ENCODE results near the gene ING3.

The ING3 gene

GRCh38 chr7:120991581-120991980 lies 41.0 kb downstream of the ING3 start:
- H3K4me3 ChIP-seq (ENCODE audit: insufficient read depth, low read length, poor library complexity, severe bottlenecking) = no peak overlapping the region
- H3K4me2 ChIP-seq (ENCODE audit: low read depth, low read length, poor library complexity, severe bottlenecking) = no peak overlapping the region
- H3F3A ChIP-seq (ENCODE audit: insufficient read depth) = no peaks in the 10 kb centered on the region

GRCh38 chr7:120992272-120992964 lies 41.8 kb downstream of the ING3 start:
- Histone ChIP-seq H3K27me3 (ENCODE audit: low read length) (no peaks in the 10 kb centered on the region), H3K9me3 (ENCODE audit: insufficient read depth, low read length) (no peaks in the 10 kb centered on the region), H3F3A (ENCODE audit: insufficient read depth) (no peaks in the 10 kb centered on the region), H3K9me2 (replicated peaks; ENCODE audit: insufficient read depth, low read length) (no peaks in the 10 kb centered on the region), H3K79me2 (ENCODE audit: insufficient read depth, low read length) (no peaks in the 10 kb centered on the region), H3K9ac (ENCODE audit: low read length) (no peak overlapping the region), H3K4me3 (ENCODE audit: insufficient read depth, low read length, poor library complexity, severe bottlenecking) (no peak overlapping the region), H3K27ac (ENCODE audit: low read depth, low read length) (no peak overlapping the region), H4K20me1 (ENCODE audit: low read depth, low read length) (no peaks in the 10 kb centered on the region), H2AFZ (ENCODE audit: low read depth, low read length, severe bottlenecking) (no peak overlapping the region), H3K36me3 (ENCODE audit: low read length) (no peaks in the 10 kb centered on the region), H3K4me2 (ENCODE audit: low read depth, low read length, poor library complexity, severe bottlenecking) (no peak overlapping the region)
- no peak for TF ChIP-seq EZH2phosphoT487 (conservative IDR thresholded peaks at IDR 0.05; ENCODE audit: low read length)
- no peak for TF ChIP-seq CTCF (IDR thresholded peaks at IDR 0.05; ENCODE audit: insufficient read depth, low read length, poor library complexity, severe bottlenecking)

More at GRCh38 chr7:120991581-120991980, 41.0 kb downstream of the ING3 start:
- Histone ChIP-seq H3K9me2 (replicated peaks; ENCODE audit: insufficient read depth, low read length) (no peaks in the 10 kb centered on the region), H3K9ac (ENCODE audit: low read length) (no peak overlapping the region), H2AFZ (ENCODE audit: low read depth, low read length, severe bottlenecking) (no peak overlapping the region), H3K79me2 (ENCODE audit: insufficient read depth, low read length) (no peaks in the 10 kb centered on the region), H4K20me1 (ENCODE audit: low read depth, low read length) (no peaks in the 10 kb centered on the region), H3K36me3 (ENCODE audit: low read length) (no peaks in the 10 kb centered on the region), H3K27ac (ENCODE audit: low read depth, low read length) (no peak overlapping the region), H3K27me3 (ENCODE audit: low read length) (no peaks in the 10 kb centered on the region), H3K9me3 (ENCODE audit: insufficient read depth, low read length) (no peaks in the 10 kb centered on the region)
- TF ChIP-seq EZH2phosphoT487 (conservative IDR thresholded peaks at IDR 0.05; ENCODE audit: low read length) (no peak), CTCF (IDR thresholded peaks at IDR 0.05; ENCODE audit: insufficient read depth, low read length, poor library complexity, severe bottlenecking) (no peak)

- Histone ChIP-seq H3K9me2 (replicated peaks; ENCODE audit: insufficient read depth, low read length) (no peaks in the 10 kb centered on the region), H3K9me3 (ENCODE audit: insufficient read depth, low read length) (no peaks in the 10 kb centered on the region), H3K27ac (ENCODE audit: low read depth, low read length) (no peak overlapping the region), H3K4me3 (ENCODE audit: insufficient read depth, low read length, poor library complexity, severe bottlenecking) (no peak overlapping the region), H3F3A (ENCODE audit: insufficient read depth) (no peaks in the 10 kb centered on the region), H3K36me3 (ENCODE audit: low read length) (no peaks in the 10 kb centered on the region), H2AFZ (ENCODE audit: low read depth, low read length, severe bottlenecking) (no peak overlapping the region), H3K9ac (ENCODE audit: low read length) (no peak overlapping the region), H3K4me2 (ENCODE audit: low read depth, low read length, poor library complexity, severe bottlenecking) (no peak overlapping the region), H3K27me3 (ENCODE audit: low read length) (no peaks in the 10 kb centered on the region), H3K79me2 (ENCODE audit: insufficient read depth, low read length) (no peaks in the 10 kb centered on the region), H4K20me1 (ENCODE audit: low read depth, low read length) (no peaks in the 10 kb centered on the region)
- TF ChIP-seq EZH2phosphoT487 (conservative IDR thresholded peaks at IDR 0.05; ENCODE audit: low read length) (no peak), CTCF (IDR thresholded peaks at IDR 0.05; ENCODE audit: insufficient read depth, low read length, poor library complexity, severe bottlenecking) (no peak)
Measured at GRCh38 chr7:120992965-120993494, 42.5 kb downstream of the ING3 start.
